ENCODE data around the gene ALPK1.

Gene ALPK1

DNA sequence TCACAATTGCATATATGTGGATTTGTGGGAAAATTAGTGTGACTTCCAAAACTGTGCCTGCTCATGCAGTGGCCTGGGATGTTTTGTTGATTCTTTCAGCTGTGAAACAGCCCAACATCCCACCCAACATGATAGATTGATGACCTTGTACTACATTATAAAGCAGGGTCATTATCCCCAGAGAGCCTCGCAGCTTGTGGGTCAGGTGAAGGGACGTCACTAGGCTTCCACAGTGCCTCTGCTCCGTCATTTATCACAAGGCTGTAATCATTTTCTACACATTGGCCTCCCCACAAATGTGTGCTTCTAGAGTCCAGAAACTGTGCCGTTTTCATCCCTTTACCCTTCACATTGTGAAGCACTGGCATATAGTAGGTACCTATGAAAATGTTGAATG, 31.6 kb downstream of the ALPK1 start:
- no peak for DNase-seq (ENCODE audit: low read depth)
- TF ChIP-seq CTCF (IDR thresholded peaks at IDR 0.05; ENCODE audit: insufficient read depth, low read depth, low read length, missing control alignments) = no peak
- no peak overlapping the region for H3K4me3 ChIP-seq (ENCODE audit: low read length)

GRCh38 chr4:112329672-112330375, 32.7 kb downstream of the ALPK1 start:
- no peak overlapping the region for H3K4me3 ChIP-seq (ENCODE audit: low read length)
- DNase-seq (ENCODE audit: low read depth) = no peak
- no peak for TF ChIP-seq CTCF (IDR thresholded peaks at IDR 0.05; ENCODE audit: insufficient read depth, low read depth, low read length, missing control alignments)

GRCh38 chr4:112330921-112331320, 33.8 kb downstream of the ALPK1 start:
- no peak for TF ChIP-seq CTCF (IDR thresholded peaks at IDR 0.05; ENCODE audit: insufficient read depth, low read depth, low read length, missing control alignments)
- no peak overlapping the region for H3K4me3 ChIP-seq (ENCODE audit: low read length)
- DNase-seq (ENCODE audit: low read depth) = no peak

- H3K4me3 ChIP-seq (ENCODE audit: low read length) = no peak overlapping the region
- no peak for TF ChIP-seq CTCF (IDR thresholded peaks at IDR 0.05; ENCODE audit: insufficient read depth, low read depth, low read length, missing control alignments)
- no peak for DNase-seq (ENCODE audit: low read depth)
Observed at GRCh38 chr4:112332398-112332797, 35.2 kb downstream of the ALPK1 start.

GRCh38 chr4:112340023-112340422, 42.9 kb downstream of the ALPK1 start:
- TF ChIP-seq CTCF (IDR thresholded peaks at IDR 0.05; ENCODE audit: insufficient read depth, low read depth, low read length, missing control alignments) = no peak
- DNase-seq (ENCODE audit: low read depth) = no peak
- no peak overlapping the region for H3K4me3 ChIP-seq (ENCODE audit: low read length)

DNA sequence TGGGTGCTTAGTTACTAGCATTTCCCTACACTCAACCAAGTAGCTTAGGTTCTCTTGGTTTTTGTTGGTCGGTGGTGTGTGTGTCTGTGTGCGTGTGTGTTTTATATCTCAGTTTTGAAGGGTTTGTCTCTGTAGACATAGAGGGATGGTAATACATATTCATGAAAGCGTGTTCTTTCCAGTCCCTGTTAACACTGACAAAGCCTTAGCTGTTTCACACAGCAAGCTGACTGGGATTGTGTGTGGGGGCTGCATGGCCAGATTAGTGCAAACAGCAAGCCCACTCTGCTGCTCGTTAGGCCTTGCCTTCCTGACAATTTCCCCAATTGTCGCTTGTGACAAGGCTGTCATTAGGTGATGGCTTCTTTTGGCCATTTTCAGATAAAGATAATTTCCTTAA, 43.9 kb downstream of the ALPK1 start:
- no peak overlapping the region for H3K4me3 ChIP-seq (ENCODE audit: low read length)
- TF ChIP-seq CTCF (IDR thresholded peaks at IDR 0.05; ENCODE audit: insufficient read depth, low read depth, low read length, missing control alignments) = no peak
- DNase-seq (ENCODE audit: low read depth) = no peak
